ENCODE data around the gene MPP7. TPM values are rescaled to one million over a fixed set of nuclear protein-coding genes. Genes with fewer than 3 reads are reported as not detected.
A peak's percentile ranks its signal among the peaks of the same experiment; 100 is the strongest.
"Not testable (repeated sequence)": the region's sequence is repeated elsewhere in the genome, so short reads cannot be mapped to it uniquely, and the experiment has no call there.

The MPP7 gene
- total and polyA plus RNA-seq, 8 donors, result 6.0 to 42.0 (median 11.8) TPM

DNA sequence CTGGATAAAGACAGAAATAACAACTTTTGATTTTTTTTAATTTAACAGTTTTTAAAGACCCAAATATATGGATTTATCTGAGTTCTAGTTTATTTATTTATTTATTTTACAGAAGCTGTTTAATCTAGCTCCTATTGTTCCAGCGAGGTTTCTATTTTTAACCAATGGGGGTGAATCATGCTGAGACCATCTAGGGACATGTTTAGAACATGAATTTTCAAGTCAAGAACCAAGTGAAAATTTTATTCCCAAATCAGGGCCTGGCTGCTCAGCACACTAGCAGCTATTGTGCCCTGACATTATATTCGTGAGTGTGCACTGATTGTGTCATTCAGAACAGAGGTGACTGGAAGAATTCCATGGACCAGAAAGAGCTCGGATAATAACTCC is 24.6 kb upstream of the MPP7 start:
- peaks cover 10 to 57% (median 34%) of the 10 kb centered on the region in 4 donors for H3K4me1 ChIP-seq
- no peaks in the 10 kb centered on the region for H3K36me3 ChIP-seq
- H3K9me3 ChIP-seq, result no peaks in the 10 kb centered on the region
- H3K4me3 ChIP-seq, result no peak overlapping the region
- H3K27ac ChIP-seq, result peak overlapping the region in 4 of 5 donors; percentile 63 to 82 (median 80)
- WGBS, 5 donors, result 19 to 38% (median 31%) methylated on average over 3 of the region's 3 CpGs
- H3K27me3 ChIP-seq, result no peaks in the 10 kb centered on the region
- intact Hi-C loops (cut with DNase I; ENCODE audit: low total_unique reads), result no loop called here
- no peak for DNase-seq
- TF ChIP-seq POLR2AphosphoS5 (IDR thresholded peaks at IDR 0.05) (no peak), EP300 (IDR thresholded peaks at IDR 0.05) (no peak), POLR2A (IDR thresholded peaks at IDR 0.05) (no peak)
- TF ChIP-seq, protein P1, sequence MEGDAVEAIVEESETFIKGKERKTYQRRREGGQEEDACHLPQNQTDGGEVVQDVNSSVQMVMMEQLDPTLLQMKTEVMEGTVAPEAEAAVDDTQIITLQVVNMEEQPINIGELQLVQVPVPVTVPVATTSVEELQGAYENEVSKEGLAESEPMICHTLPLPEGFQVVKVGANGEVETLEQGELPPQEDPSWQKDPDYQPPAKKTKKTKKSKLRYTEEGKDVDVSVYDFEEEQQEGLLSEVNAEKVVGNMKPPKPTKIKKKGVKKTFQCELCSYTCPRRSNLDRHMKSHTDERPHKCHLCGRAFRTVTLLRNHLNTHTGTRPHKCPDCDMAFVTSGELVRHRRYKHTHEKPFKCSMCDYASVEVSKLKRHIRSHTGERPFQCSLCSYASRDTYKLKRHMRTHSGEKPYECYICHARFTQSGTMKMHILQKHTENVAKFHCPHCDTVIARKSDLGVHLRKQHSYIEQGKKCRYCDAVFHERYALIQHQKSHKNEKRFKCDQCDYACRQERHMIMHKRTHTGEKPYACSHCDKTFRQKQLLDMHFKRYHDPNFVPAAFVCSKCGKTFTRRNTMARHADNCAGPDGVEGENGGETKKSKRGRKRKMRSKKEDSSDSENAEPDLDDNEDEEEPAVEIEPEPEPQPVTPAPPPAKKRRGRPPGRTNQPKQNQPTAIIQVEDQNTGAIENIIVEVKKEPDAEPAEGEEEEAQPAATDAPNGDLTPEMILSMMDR (IDR thresholded peaks at IDR 0.05), result no peak

DNA sequence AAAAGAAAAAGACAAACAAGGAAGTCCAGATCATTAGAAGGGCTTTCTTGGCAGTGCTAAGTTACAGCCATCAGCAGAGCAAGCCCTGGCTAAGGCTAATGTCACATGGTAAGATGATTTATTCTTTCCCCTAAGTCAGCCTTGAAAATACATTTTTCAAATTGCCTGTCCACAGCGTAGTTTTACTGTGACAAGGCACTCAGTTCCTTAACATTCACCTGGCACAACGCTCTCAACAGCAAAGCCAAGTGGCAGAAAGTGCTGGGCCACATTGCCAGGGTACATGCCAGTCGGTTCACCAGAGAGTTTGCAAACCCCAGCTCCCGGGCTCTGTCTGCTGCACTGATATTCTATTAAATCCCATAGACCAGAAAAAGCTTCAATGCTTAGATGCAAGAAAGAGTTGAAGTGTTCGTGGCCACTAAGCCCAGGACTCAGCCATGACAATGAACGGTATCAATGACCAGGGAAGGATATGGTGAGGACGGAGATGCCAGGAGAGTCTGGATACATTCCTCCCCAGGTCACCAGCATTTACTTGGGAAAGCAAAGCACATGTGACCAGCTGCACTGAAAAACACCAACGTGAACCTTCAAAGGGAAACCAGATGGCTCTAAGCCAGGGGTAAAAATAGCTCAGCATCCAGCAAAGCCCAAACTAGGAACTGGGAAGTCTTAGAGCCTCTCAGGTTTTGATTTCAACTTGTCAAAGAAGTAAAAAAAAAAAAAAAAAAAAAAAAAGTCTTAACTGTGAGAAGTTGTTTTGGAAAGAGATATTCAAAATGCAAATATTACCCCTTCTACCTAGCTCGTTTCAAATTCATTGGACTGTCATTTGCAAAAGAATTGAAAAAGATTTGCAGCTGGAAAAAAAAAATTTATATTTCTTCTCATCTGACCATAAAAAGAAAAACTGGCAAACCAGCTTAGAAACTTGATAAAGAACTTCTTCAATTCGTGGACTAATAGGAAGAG is 23.9 kb upstream of the MPP7 start:
- no peaks in the 10 kb centered on the region for H3K36me3 ChIP-seq
- peak overlapping the region; percentile 63 to 82 (median 80) for H3K27ac ChIP-seq
- H3K4me3 ChIP-seq, result peak overlapping the region in 3 of 4 donors; percentile 3 to 17 (median 15)
- 9 to 31% (median 9%) methylated on average over 10 of the region's 10 CpGs for WGBS, 5 donors
- H3K4me1 ChIP-seq, result peaks cover 10 to 52% (median 33%) of the 10 kb centered on the region in 4 donors
- H3K9me3 ChIP-seq, result no peaks in the 10 kb centered on the region
- TF ChIP-seq POLR2AphosphoS5 (IDR thresholded peaks at IDR 0.05) (peak in 2 of 3 donors; percentile 46 to 64), POLR2A (IDR thresholded peaks at IDR 0.05) (no peak)
- no peaks in the 10 kb centered on the region for H3K27me3 ChIP-seq
- DNase-seq, result peak; percentile 70 to 87
- intact Hi-C loops (cut with DNase I; ENCODE audit: low total_unique reads), result no loop called here

DNA sequence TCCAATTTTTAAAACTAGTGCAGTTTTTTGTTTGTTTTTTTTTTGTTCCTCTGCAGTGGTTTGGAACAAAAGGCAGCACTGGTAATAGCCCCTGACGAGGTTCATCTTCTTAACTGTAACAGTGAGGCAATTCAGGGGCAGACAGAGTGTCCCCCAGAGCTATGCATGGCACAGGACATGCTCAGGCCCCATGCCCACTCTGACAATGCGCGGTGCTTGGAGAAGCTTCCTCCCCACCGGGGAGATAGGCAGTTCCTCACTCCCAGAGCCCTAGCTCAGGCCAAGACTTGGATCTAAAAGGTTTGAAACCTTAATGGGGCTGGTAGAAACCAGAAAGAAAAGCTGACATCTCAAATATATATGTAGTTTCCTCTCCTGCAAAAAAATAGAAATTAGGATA is 17.9 kb upstream of the MPP7 start:
- TF ChIP-seq POLR2A (IDR thresholded peaks at IDR 0.05) (no peak), EP300 (IDR thresholded peaks at IDR 0.05) (no peak), POLR2AphosphoS5 (IDR thresholded peaks at IDR 0.05) (no peak)
- TF ChIP-seq, protein P1 (IDR thresholded peaks at IDR 0.05), result no peak
- Histone ChIP-seq H3K4me3 (no peak overlapping the region), H3K27ac (no peak overlapping the region), H3K4me1 (peaks cover 0 to 6% (median 2%) of the 10 kb centered on the region in 4 donors), H3K9me3 (no peaks in the 10 kb centered on the region), H3K27me3 (peaks cover 0 to 4% (median 0%) of the 10 kb centered on the region in 3 donors), H3K36me3 (no peaks in the 10 kb centered on the region)
- intact Hi-C loops (cut with DNase I; ENCODE audit: low total_unique reads), result no loop called here
- WGBS, 5 donors, result 61 to 88% (median 85%) methylated on average over 4 of the region's 4 CpGs
- DNase-seq, result no peak

DNA sequence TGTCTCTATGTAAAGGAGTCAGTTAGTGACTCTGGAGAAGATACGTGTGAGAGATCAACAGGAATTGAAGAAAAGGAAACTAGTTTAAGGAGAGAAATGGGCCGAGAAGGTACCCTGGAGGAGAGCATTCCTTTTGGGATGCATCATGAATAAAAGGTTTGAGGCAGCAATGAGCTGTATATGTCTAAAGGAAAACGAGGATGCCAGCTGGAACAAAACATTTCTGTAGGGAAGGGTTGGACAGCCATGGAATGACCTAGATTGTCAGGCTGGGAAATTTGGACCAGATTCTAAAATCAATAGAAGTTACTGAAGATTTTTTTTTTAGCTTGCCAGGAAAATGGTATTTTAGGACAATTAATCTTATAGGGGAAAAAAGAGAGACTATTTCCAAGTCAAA is 17.2 kb upstream of the MPP7 start:
- DNase-seq, result no peak
- H3K4me3 ChIP-seq, result no peak overlapping the region
- WGBS, 5 donors, result 78 to 92% (median 83%) methylated on average over 3 of the region's 3 CpGs
- TF ChIP-seq EP300 (IDR thresholded peaks at IDR 0.05), result no peak
- peaks cover 0 to 4% (median 0%) of the 10 kb centered on the region in 3 donors for H3K27me3 ChIP-seq
- intact Hi-C loops (cut with DNase I; ENCODE audit: low total_unique reads), result no loop called here
- H3K27ac ChIP-seq, result no peak overlapping the region
- no peaks in the 10 kb centered on the region for H3K36me3 ChIP-seq
- no peaks in the 10 kb centered on the region for H3K9me3 ChIP-seq
- peaks cover 0 to 3% (median 0%) of the 10 kb centered on the region in 4 donors for H3K4me1 ChIP-seq

DNA sequence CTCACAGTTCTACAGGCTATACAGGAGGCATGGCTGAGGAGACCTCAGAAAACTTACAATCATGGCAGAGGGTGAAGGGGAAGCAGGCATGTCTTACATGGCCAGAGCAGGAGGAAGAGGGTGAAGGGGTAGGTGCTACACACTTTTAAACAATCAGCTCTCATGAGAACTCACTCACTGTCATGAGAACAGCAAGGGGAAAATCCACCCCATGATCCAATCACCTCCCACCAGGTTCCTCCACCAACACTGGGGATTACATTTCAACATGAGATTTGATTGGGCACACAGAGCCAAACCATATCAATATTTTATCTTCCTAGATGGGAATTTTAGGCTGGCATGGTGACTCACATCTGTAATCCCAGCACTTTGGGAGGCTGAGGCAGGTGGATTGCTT is 16.2 kb upstream of the MPP7 start:
- H3K27ac ChIP-seq; H3K27me3 ChIP-seq; H3K36me3 ChIP-seq; DNase-seq; H3K4me3 ChIP-seq; H3K4me1 ChIP-seq; intact Hi-C loops (cut with DNase I; ENCODE audit: low total_unique reads); H3K9me3 ChIP-seq: not testable (repeated sequence)

DNA sequence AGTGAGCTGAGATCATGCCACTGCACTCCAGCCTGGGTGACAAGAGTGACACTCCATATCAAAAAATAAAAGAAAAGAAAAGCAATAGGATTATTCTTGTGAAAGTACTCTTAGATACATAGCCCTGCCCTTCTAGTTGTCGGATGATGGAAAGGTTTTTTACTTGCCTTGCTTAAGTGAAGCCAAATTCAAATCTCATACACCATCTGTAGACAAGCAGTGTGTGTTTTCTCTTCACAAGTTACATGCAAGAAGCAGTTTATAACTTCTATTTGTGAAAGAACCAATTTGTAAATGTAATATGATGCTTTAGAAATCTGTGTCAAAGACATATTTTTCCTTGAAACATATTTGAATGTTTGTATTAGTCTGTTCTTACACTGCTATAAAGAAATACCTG is 15.8 kb upstream of the MPP7 start:
- Histone ChIP-seq H3K27ac (no peak overlapping the region), H3K36me3 (no peaks in the 10 kb centered on the region), H3K9me3 (no peaks in the 10 kb centered on the region), H3K27me3 (peaks cover 0 to 4% (median 0%) of the 10 kb centered on the region in 3 donors), H3K4me1 (peaks cover 0 to 3% (median 0%) of the 10 kb centered on the region in 4 donors), H3K4me3 (no peak overlapping the region)
- intact Hi-C loops (cut with DNase I; ENCODE audit: low total_unique reads), result no loop called here
- 49 to 89% (median 84%) methylated on average over 1 of the region's 1 CpG for WGBS, 5 donors
- TF ChIP-seq POLR2AphosphoS5 (IDR thresholded peaks at IDR 0.05), result no peak
- no peak for TF ChIP-seq EP300 (IDR thresholded peaks at IDR 0.05)
- TF ChIP-seq, protein P1 (IDR thresholded peaks at IDR 0.05), result no peak
- no peak for TF ChIP-seq POLR2A (IDR thresholded peaks at IDR 0.05)
- no peak for DNase-seq
